GM19372 (cell line): ENCODE measurements around the gene MYH6.
"Not testable (repeated sequence)": the region's sequence is repeated elsewhere in the genome, so short reads cannot be mapped to it uniquely, and the experiment has no call there.

ENCODE experiments used
- ATAC-seq: cut with Tn5 transposase; IDR thresholded peaks from one replicate; pipeline ENCODE4 v1.9.1; 2021; ENCODE audit warnings: mild to moderate bottlenecking, low read depth, moderate library complexity; ENCODE audit not compliant: unreplicated experiment

MYH6 gene

DNA sequence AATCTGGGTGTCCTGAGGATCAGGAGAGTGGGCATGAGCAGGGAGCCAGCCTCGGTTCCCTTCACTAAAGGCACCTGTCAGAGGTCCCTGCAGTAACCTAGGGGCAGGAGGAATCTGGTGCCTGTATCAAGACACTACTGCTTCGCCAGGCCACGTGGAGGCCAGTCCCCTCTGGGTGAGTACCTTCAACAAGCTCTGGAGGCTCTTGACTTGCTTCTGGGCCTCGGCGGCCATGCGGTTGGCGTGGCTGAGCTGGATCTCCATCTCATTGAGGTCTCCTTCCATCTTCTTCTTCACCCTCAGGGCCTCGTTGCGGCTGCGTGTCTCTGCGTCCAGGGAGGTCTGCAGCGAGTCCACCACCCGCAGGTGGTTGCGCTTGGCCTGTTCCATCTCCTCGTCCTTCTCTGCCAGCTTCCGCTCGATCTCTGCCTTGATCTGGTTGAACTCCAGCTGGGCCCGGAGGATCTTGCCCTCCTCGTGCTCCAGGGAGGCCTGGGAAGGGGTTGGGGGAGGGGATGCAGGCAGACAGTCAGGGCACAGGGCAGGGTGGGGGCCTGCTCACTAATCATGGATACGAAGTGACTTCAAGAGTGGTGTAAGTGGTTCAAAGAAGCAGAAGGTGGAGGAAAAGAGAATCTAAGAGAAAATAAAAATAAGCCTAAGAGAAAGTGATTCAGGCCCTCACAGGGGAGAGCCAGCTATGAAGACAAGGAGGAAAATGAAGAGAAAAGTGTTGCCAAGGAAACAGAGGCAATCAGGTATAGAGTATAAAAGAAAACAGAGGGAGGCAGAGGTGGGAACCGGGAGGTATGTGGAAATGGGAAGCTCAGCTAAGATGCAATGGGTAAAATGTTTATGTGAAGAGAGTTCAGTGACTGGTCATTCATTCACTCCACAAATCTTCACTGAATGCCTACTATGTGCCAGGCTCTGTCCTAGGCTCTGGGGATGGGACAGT is 8.0 kb upstream of the MYH6 start:
- ATAC-seq, result no peak

DNA sequence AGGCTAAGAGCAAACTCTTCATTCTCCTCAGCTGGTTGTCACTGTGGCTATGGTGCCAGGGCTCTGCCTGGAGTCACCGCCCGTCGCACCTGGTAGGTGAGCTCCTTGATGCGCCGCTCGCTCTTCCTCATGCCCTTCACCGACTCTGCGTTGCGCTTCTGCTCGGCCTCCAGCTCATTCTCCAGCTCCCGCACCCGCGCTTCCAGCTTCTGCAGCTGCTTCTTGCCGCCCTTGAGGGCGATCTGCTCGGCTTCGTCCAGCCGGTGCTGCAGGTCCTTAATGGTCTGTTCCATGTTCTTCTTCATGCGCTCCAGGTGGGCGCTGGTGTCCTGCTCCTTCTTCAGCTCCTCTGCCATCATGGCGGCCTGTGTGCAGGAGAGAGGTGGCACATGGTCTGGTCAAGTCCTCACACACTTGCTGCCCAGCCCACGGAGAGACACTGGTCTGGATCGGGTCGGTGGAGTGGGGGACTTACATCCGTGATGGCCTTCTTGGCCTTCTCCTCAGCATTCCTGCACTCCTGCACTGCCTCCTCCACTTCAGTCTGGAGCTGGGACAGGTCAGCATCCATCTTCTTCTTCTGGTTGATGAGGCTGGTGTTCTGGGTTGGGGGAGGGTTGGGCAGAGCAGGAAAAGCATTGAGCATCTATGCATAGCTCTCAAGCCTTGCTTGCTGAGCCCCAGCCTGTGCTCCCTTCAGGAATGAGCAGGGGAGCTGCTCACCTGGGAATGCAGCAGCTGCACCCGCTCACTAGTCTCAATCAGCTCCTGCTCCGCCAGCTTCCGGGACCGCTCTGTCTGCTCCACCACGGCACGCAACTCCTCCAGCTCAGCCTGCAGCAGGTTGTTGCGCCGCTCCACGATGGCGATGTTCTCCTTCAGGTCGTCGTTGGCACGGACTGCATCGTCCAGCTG is 7.1 kb upstream of the MYH6 start:
- no peak for ATAC-seq

DNA sequence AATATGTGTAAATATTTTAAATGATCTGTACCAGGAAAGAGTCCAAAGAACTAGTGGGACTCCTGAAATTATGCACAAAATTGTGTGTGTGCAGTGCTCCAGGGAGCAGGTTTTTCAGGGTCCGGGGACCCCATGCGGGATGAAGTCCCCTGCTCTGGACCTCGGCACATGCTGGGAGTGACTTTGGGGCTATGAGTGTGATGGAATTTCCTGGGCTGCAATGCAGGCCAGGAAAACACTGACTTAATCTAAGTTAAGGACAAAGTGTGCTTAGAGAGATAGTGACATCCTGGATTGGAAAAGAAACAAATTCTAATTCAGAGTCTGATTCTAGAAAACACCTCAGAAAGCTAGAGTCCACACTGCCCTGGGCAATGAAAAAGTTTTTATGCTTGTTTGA is 6.2 kb upstream of the MYH6 start:
- ATAC-seq, result no peak

DNA sequence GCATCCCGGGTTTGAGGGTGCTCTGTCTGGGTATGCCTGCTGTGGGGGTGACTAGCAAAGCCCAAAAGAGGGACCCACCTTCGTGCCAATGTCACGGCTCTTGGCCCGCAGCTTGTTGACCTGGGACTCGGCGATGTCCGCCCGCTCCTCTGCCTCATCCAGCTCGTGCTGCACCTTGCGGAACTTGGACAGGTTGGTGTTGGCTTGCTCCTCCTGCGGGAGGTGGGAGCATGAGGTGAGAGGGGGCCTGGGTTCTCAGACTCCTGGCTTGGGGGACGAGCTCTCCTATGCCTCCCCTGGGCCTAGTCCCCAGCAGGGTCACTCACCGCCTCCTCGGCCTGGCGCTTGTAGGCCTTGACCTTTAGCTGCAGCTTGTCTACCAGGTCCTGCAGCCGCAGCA is 5.6 kb upstream of the MYH6 start:
- ATAC-seq, result no peak

DNA sequence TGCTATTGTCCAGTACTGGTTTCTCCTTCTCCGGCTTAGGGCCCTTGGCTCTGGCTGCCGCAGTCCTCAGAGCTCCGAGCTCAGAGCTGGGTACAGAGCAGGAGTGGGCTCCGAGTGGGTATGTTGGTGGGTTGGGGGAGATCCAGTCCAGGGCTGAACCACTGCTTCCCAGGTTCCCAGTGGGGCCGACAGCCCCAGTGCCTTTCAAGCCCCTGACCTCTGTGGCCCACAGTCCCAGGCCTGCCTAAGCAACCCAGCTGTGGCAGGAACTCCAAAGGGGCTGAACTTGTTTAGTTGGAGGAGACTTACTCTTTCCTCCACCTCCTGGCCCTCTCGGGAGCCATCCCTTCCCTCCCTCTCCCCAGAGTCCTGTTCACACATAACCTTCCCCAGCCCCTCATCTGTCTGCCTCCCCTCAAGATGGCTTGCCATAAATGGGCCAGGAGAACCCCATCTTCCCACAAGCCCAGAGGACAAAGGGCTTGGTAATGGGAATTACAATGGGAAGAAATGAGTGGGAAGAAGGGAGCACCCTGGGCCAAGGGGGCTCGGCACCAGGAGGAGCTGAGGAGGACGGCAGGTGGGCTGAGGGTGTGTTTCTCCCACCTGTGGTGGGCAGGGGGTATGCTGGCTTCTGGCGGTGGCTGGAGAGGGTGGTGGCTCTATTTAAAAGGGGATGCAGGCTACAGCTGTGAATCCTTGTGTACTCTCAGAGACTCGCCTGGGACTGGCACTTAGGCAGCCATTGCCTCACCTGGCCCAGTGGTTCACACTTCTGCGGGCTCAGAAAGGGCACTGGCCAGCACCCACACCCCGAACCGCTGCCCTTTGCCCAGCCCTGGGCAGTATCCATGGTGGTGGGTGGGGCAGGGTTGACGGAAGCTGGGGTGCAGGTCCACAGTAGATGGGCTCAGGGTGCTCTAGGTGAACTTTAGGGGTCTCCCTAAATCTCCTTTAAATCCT is 3.8 kb upstream of the MYH6 start:
- no peak for ATAC-seq

DNA sequence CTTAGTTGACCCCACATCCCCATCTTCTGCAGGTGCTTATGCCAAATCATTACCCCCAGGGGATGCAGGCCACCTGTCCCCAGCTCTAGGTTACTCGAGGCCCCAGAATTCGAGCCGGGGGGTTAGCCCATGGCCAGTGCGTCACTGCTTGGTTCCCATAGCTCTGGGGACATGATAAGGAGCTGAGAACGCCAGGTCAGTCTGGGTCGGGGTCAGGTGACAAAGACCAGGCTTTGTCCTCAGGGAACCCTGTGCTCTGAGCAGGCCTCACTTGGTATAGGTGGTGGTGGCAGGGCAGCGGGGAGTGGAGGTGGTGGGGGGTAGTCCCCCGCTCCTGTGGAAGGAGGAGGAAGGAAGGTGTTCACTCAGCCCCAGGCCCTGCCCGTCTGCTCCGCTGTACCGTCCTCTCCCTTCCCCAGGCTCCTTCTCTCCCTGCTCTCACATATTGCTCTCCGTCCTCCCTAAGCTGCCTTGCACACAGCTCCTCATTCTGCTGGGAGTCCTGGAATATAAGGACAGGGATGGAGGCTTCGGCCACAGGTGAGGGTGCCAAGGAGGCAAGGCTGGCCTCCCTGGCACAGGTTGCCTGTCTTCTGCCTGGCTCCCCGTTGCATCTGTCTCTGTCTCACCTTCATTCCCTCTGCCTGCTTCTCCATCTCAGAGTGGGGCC is 2.0 kb upstream of the MYH6 start:
- ATAC-seq, result no peak

DNA sequence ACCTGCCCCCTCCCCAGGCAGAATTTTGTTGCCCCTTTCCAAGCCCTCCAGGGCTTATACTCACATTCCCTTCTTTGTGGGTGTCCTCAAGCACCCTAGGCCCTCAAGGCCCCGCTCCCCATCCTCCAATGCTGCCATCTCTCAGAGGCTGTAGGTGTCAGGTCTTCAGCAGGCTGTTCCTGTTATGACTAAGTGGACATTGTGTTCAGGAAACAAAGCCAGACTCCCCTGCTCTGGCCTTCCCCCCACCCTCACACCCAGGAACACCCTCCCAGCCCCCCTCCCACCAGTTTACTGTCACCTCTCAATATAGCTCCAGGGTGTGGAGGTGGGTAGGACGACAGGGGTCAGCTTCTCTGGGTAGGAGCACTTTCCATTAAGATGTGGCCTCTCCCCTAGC is 1.4 kb upstream of the MYH6 start:
- no peak for ATAC-seq

DNA sequence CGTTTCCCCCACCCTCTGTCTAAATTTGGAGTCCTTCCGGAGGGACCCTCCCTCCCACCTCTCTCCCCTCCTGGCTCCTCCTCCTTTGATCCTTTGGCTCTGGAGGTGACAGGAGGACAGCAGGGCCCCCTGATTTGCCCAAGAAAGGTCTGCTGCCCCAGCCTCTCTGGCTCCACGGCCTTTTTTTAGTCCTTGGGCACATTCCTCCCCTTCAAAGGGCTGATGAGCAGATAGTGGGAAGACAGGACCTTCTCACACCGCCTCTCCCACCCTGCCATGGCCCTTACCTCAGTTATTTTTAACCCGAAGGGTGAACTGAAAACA is 196 bp upstream of the MYH6 start:
- no peak for ATAC-seq

DNA sequence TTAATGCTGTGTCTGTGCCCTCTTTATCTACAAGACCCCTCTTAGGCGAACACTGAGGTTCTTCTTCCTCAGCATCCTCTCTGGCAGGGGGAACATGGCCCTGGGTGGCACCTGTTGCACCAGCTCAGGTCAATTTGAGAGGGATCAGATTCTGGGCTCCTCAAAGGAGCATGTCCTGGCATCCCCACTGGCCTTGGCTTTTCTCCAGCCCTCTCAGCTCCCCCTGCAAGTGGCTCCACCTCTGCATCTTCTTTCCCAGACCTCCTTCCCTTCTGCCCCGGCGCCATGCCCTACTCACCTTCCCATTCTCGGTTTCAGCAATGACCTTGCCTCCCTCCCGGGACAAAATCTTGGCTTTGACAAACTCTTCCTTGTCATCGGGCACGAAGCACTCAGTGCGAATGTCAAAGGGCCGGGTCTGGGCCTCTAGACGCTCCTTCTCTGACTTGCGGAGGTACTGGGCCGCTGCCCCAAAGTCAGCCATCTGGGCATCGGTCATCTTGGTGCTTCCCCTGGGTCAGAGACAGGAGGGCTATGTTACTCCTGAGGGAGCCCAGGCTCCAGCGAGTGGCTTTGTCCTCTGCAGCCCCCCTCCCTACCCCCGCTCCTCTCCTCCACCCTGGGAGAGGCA is 1.2 kb downstream of the MYH6 start:
- ATAC-seq, result no peak

DNA sequence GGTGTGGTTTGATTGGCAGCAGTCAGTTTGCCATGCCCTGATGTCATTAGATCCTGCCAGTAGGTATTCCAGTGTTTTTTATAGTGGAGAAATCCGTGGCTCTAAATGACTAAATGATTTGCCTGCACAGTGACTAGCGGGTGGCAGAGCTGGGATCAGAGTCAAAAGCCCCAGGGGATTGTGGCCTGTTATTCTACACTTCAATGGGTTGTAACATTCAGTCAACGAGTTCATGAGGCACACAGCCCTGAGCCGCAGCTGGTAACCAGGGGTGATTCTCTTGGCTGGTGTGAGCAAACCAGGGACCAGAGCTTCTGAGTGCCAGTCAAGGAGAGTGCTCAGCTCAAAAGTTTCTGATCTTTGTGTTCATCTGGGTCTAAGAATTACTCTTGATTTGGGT is 1.8 kb downstream of the MYH6 start:
- no peak for ATAC-seq

DNA sequence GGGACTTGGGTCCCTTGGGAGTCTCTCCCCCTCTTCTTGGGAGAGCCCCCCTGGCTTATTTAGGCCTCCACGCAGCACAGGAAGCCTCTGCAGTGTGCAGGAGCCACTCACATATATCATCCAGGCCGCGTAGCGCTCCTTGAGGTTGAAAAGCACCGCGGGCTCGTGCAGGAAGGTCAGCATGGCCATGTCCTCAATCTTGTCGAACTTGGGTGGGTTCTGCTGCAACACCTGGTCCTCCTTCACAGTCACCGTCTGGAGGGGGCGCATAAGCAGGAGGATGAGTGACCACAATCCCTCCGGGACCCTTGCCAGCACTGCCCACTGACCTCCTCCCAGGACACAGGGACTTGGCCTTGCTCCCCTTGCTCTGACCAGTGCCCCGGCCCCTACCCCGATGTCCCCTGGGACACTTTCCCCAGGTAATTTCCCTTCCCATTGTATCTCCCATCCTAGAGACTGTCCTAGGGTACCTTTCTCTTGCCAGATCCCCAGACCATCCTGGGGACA is 2.5 kb downstream of the MYH6 start:
- no peak for ATAC-seq

DNA sequence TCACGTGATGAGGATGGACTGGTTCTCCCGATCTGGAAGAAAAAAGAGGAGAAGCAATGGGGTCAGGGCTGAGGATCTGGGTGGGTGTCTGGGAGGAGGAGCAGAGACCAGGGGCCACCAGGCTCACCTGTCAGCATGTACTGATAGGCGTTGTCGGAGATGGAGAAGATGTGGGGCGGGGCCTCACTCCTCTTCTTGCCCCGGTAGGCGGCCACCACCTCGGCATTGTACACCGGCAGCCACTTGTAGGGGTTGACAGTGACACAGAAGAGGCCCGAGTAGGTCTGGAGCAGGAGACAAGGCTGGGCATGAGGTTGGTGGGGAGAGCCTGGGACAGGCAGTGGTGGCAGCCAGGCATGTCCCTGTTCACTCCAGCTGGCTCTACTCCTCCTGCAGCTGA is 3.0 kb downstream of the MYH6 start:
- ATAC-seq, result no peak

DNA sequence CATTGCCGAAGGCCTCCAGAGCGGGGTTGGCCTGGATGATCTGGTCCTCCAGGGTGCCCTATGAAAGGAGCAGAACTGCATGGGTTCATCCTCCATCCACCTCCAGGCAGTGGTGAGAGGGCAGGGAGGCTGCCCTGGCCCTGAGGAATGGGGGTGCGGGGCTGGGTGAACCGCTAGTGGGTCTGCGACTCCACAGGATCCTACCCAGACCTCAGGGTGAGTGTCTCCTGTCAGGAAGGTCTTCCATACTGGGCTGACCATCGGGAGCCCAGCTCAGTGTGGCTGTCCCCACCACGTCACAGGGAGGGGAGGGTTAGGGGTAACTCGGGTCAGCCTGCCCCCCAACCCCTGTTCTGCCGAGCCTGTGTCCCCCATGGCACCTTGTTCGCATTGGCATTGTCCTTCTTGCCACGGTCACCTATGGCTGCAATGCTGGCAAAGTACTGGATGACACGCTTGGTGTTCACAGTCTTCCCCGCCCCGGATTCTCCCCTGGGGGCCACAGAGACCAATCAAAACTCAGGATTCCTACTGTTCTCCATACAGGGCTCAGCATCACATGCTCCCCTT is 3.7 kb downstream of the MYH6 start:
- ATAC-seq, result no peak

DNA sequence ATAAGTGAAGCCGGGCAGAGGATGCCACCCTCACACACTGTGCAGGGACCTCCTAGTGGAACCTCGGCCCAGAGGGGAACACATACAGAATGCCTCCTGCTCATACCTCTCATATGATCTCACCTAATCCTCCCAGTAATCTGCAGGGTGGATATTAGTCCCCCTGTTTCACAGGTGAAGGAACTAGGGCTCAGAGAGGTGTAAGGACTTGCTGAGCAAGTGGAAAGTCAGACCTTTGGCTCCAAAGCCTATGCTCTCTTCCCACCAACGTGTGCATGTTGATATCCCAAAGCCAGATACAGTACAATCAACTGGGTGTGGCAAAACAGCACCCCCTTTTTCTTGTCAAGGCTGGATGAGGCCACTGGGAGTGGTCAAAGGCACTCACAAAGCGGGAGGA is 4.2 kb downstream of the MYH6 start:
- no peak for ATAC-seq

DNA sequence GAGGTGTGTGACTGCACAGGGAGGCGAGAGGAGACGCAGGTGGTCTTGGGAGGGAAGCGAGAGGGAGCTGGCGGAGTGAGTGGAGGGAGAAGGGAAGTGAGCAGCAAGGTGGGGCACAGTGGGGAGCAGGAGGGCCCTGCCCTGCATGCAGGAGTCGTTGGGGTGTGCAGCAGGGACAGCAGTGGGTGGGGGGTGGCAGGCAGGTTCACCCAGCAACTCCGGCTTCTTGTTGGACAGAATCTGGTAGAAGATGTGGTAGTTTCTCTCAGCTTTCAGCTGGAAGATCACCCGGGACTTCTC is 5.0 kb downstream of the MYH6 start:
- ATAC-seq, result no peak

DNA sequence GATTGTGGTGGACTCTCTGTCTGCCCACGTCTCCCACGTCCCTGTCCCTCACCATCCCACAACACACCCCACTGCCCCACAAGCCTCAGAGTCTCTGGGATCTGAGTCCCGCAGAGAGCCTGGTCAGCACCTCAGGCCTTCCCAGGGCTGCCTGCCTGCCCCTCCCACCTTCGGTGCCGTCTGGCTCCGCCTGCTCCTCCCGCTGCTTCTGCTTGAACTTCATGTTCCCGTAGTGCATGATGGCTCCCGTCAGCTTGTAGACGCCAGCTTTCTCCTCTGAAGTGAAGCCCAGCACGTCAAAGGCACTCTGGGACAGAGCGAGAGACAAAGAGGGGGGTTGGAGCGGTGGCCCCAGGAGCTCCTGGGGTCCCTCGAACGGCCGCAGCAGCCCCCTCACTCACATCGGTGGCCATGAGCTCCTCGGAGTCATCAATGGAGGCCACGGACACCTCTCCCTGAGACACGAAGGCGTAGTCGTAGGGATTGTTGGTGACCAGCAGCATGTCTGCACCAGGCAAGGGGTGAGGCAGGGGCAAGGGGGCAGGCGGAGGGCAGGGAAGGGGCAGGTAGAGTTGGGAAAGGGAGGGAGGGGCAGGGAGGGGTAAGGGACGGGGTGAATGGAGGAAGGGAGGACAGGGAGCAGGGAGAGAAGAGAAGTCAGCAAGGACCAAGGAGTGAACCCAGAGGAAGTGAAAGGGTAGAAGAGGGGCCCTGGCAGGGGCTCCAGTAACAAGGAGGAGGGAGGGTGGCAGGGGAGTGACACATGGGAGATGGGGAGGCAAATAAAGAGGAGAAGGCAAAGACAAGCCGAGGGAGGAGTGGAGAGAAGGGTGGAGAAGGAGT is 5.6 kb downstream of the MYH6 start:
- no peak for ATAC-seq

DNA sequence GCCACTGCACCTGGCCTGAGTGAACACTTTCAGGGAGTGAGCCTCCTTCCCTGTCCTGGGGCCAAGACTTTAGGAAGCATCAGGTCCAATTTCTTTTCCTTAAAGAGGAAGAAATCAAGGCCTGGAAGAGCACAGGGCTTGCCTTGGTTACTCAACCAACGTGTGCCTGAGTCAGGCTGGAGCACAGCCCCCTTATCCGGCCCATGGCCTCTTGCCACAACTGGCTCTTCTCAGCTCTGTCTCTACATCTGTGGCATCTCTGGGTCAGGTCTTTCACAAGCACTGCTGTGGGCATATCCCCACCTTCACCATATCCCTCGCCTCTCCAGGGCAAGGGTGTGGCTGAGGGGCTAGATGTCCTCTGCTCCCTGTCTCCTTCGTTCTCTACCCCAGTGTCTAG is 6.8 kb downstream of the MYH6 start:
- no peak for ATAC-seq

DNA sequence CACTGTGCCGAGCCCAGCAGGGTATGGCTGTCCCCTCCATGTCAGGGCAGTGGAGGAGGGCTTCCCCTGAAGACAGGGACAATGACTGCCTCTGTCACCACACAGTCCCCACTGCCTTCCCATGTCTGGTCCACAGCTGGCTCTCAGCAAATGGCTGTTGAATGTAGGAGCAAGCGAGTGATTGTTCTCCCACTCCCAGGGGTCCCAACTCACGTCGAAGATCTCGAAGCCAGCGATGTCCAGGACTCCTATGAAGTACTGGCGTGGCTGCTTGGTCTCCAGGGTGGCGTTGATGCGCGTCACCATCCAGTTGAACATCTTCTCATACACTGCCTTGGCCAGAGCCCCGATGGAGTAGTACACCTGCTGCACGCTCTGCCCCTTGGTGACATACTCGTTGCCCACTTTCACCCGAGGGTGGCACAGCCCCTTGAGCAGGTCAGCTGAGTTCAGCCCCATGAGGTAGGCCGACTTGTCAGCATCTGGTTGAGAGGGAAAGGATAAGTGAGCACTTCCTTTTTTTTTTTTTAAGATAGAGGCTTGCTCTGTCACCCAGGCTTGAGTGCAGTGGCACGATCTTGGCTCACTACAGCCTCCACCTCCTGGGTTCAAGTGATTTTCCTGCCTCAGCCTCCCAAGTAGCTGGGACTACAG is 7.5 kb downstream of the MYH6 start:
- not testable (repeated sequence) for ATAC-seq
